K562 (cell line): Measurements from ENCODE around the gene EMC10. TPM values are rescaled to one million over a fixed set of nuclear protein-coding genes. Genes with fewer than 3 reads are reported as not detected.

ENCODE experiments used
- ATAC-seq: fragments of 200-7000 bp; cut with Tn5 transposase; 3 replicates; pipeline ENCODE4 v1.9.1; 2020; ENCODE audit warnings: moderate library complexity
- BruUV-seq: library from RNA; stranded (reverse); fragments of 400-500 nt; replicated peaks from 2 replicates; lab custom pipeline; 2021; lab: Mats Ljungman, UMichigan
- CTCF ChIA-PET: fragments of 300-600 bp; formaldehyde crosslinking; extraction: SDS; loops from one replicate; lab custom pipeline; 2021; ENCODE audit warnings: low intra/inter-chr PET ratio; lab: Yijun Ruan, JAX
- POLR2A ChIA-PET: fragments of 300-600, 350-650 bp; sonication (Branson Sonifier 250); formaldehyde crosslinking; extraction: SDS; loops from one replicate; lab custom pipeline; 2021; ENCODE audit warnings: antibody characterized with exemption, inconsistent platforms; lab: Yijun Ruan, JAX
- DNase-seq, 4 experiments: peaks; one replicate each; pipeline versions ENCODE4 v3.0.0 to v3.0.0-alpha.2; 2011 to 2018; ENCODE audit warnings: low spot score in 3 of 4, mixed read lengths in 3 of 4; ENCODE audit errors: extremely low read depth in 1 of 4
- FAIRE-seq: peaks from 2 replicates; lab custom pipeline; 2011; peaks lifted over from hg19 to GRCh38; lab: Jason Lieb, UNC
- H2AFZ ChIP-seq: 2 replicates; pipeline ENCODE4 v1.6.0; 2011; ENCODE audit warnings: low read depth, low read length, control low read depth, inconsistent platforms
- H3K27ac ChIP-seq: fragments of 200-600 bp; 3 replicates; pipeline ENCODE4 v1.8.0; 2011; ENCODE audit warnings: low read depth, mild to moderate bottlenecking, control low read depth, inconsistent platforms, low read length, moderate library complexity, mixed read lengths; ENCODE audit errors: extremely low read depth
- H3K27me3 ChIP-seq, 2 experiments: fragments of 300-600 bp in 1 of 2; 2 replicates in 1 of 2; 3 replicates in 1 of 2; pipeline versions ENCODE4 v1.6.0 to v1.8.0; 2011; ENCODE audit warnings: inconsistent platforms in 2 of 2, low read length in 2 of 2, mild to moderate bottlenecking in 1 of 2, mixed read lengths in 1 of 2, moderate library complexity in 1 of 2; ENCODE audit not compliant: control insufficient read depth in 2 of 2, insufficient read depth in 2 of 2
- H3K36me3 ChIP-seq: fragments of 300-600 bp; 3 replicates; pipeline ENCODE4 v1.8.0; 2011; ENCODE audit warnings: mild to moderate bottlenecking, low read length, inconsistent platforms; ENCODE audit not compliant: control insufficient read depth, insufficient read depth
- H3K4me1 ChIP-seq, 2 experiments: fragments of 200-600 bp in 1 of 2; replicated peaks in 1 of 2; 2 replicates in 1 of 2; 3 replicates in 1 of 2; pipeline versions ENCODE4 v1.5.1 to v1.8.0; 2011; ENCODE audit warnings: inconsistent platforms in 2 of 2, low read length in 2 of 2, mild to moderate bottlenecking in 1 of 2, mixed read lengths in 1 of 2, moderate library complexity in 1 of 2; ENCODE audit not compliant: control insufficient read depth in 2 of 2, insufficient read depth in 2 of 2
- H3K4me2 ChIP-seq: 2 replicates; pipeline ENCODE4 v1.6.1; 2011; ENCODE audit warnings: low read length, control low read depth, inconsistent platforms, mixed read lengths; ENCODE audit not compliant: insufficient read depth
- H3K4me3 ChIP-seq: fragments of 200-600 bp; sonication (generic), shearing (Covaris generic); 2 replicates; pipeline ENCODE4 v1.5.1; 2016; ENCODE audit warnings: control low read depth, inconsistent platforms
- H3K79me2 ChIP-seq: fragments of 200-600 bp; 3 replicates; pipeline ENCODE4 v1.8.0; 2011; ENCODE audit warnings: low read length, inconsistent platforms; ENCODE audit not compliant: control insufficient read depth, insufficient read depth
- H3K9ac ChIP-seq, 2 experiments: 2 replicates each; pipeline versions ENCODE4 v1.6.0 to v1.6.1; 2011; ENCODE audit warnings: low read depth in 2 of 2, low read length in 2 of 2, control low read depth in 1 of 2, inconsistent platforms in 1 of 2, mild to moderate bottlenecking in 1 of 2, mixed read lengths in 1 of 2; ENCODE audit not compliant: insufficient read depth in 1 of 2
- H3K9me1 ChIP-seq: one replicate; pipeline ENCODE4 v1.6.0; 2011; ENCODE audit warnings: inconsistent platforms, mild to moderate bottlenecking, low read length, moderate library complexity; ENCODE audit not compliant: control insufficient read depth, insufficient read depth
- H3K9me3 ChIP-seq: replicated peaks from 2 replicates; pipeline ENCODE4 v1.5.1; 2011; ENCODE audit warnings: low read depth, low read length, inconsistent platforms; ENCODE audit not compliant: control insufficient read depth, insufficient read depth
- H4K20me1 ChIP-seq: replicated peaks from 2 replicates; pipeline ENCODE4 v1.6.1; 2011; ENCODE audit warnings: low read length, inconsistent platforms, mixed read lengths; ENCODE audit not compliant: control insufficient read depth, insufficient read depth
- CHD1 ChIP-seq: fragments of 200-600 bp; sonication (generic); IDR thresholded peaks from one replicate; pipeline ENCODE4 v1.6.1; 2012; ENCODE audit warnings: mild to moderate bottlenecking, moderate library complexity, low read length, inconsistent platforms
- HNRNPLL ChIP-seq: fragments of 200-400 bp; formaldehyde crosslinking; IDR thresholded peaks from 2 replicates; pipeline ENCODE4 v1.6.1; 2017; ENCODE audit warnings: low read length, low read depth, mild to moderate bottlenecking; ENCODE audit not compliant: poor library complexity, severe bottlenecking
- POLR2AphosphoS5 ChIP-seq: IDR thresholded peaks from 2 replicates; pipeline ENCODE4 v1.6.1; 2011; ENCODE audit warnings: mild to moderate bottlenecking, low read depth, low read length, moderate library complexity; ENCODE audit not compliant: control insufficient read depth, insufficient read depth
- POU5F1 ChIP-seq: fragments of 150-350 bp; IDR thresholded peaks from 2 replicates; pipeline ENCODE4 v1.6.1; 2014; ENCODE audit warnings: borderline replicate concordance, low read length, low read depth, mild to moderate bottlenecking; ENCODE audit not compliant: partially characterized antibody
- RBM14 ChIP-seq: fragments of 200-400 bp; formaldehyde crosslinking; IDR thresholded peaks from 2 replicates; pipeline ENCODE4 v1.6.1; 2018; ENCODE audit warnings: low read depth, mild to moderate bottlenecking, low read length, moderate library complexity, borderline replicate concordance; ENCODE audit not compliant: insufficient read depth
- STAT5B ChIP-seq: fragments of 250-450 bp; sonication (Bioruptor Pico); IDR thresholded peaks from 2 replicates; pipeline ENCODE4 v1.8.0; 2021; ENCODE audit warnings: mild to moderate bottlenecking, inconsistent platforms
- TOE1 ChIP-seq, 2 experiments: fragments of 450-650 bp in 1 of 2; sonication (generic) in 1 of 2; formaldehyde crosslinking in 1 of 2; IDR thresholded peaks; 2 replicates each; pipeline versions ENCODE4 v1.7.1 to v1.8.0; 2016 to 2022; ENCODE audit warnings: borderline replicate concordance in 2 of 2, mild to moderate bottlenecking in 2 of 2, antibody characterized with exemption in 1 of 2, inconsistent platforms in 1 of 2, low read depth in 1 of 2, missing genetic modification reagents in 1 of 2, moderate library complexity in 1 of 2
- WGBS: fragments of 100-300 bp; shearing (Covaris generic); methylation state at CpG from one replicate; pipeline ENCODE4 v1.1.6; 2016; ENCODE audit warnings: low coverage, mixed read lengths; ENCODE audit not compliant: insufficient coverage; ENCODE audit errors: missing lambda C conversion rate; 5-methylcytosine and 5-hydroxymethylcytosine counted together
- in situ Hi-C: fragments of 300-500 bp; cut with MboI; formaldehyde crosslinking; loops from 4 replicates; pipeline ENCODE4 v1.15.0; 2018; ENCODE audit warnings: inconsistent platforms, mixed read lengths
- intact Hi-C: fragments of 100-400 bp; cut with micrococcal nuclease; formaldehyde crosslinking; loops from 2 replicates; pipeline ENCODE4 v1.14.2; 2022
- polyA plus RNA-seq, 8 experiments: library from polyadenylated mRNA; depleted of rRNA in 4 of 8; stranded (reverse) in 5 of 8; unstranded in 3 of 8; fragments of >200 nt; fragmentation: Nextera tagmentation in 2 of 8; fragmentation: Illumina TruSeq in 1 of 8; extraction: Ambion mirVana in 2 of 8; extraction: Trizol in 1 of 8; gene quantifications; 2 replicates each; pipeline versions ENCODE4 v1.2.1 to v1.2.3, GENCODE V29; 2011 to 2014; ENCODE audit warnings: inconsistent platforms in 1 of 8, missing spikeins in 1 of 8
- total RNA-seq, 7 experiments: library from RNA; depleted of rRNA in 6 of 7; stranded (reverse); fragments of >200 nt in 6 of 7; fragmentation: Illumina TruSeq in 2 of 7; extraction: Trizol in 2 of 7; gene quantifications; 2 replicates each; pipeline versions ENCODE4 v1.2.1 to v1.2.3, GENCODE V29; 2011 to 2021; ENCODE audit warnings: low replicate concordance in 1 of 7
- TF ChIP-seq, protein P1 (sequence below): fragments of 250-450 bp; sonication (Bioruptor Pico); IDR thresholded peaks from 2 replicates; pipeline ENCODE4 v1.5.1; 2021; ENCODE audit warnings: mild to moderate bottlenecking
- TF ChIP-seq, protein P2 (sequence below), 2 experiments: fragments of 450-650 bp; IDR thresholded peaks; 2 replicates each; pipeline ENCODE4 v1.6.1; 2016
- TF ChIP-seq, protein P3 (sequence below): fragments of 250-450 bp; sonication (Bioruptor Pico); IDR thresholded peaks from 2 replicates; pipeline ENCODE4 v1.5.0; 2021; ENCODE audit warnings: mild to moderate bottlenecking, moderate library complexity
- TF ChIP-seq, protein P4 (sequence below): fragments of 450-650 bp; formaldehyde crosslinking; IDR thresholded peaks from 2 replicates; pipeline ENCODE4 v1.4.0; 2020; ENCODE audit warnings: mild to moderate bottlenecking

Gene EMC10
- total and polyA plus RNA-seq, 9 of the 15 experiments (the other 6 are each of a cell fraction or from before 2014, with no cell fraction given) = 1.4 to 46.0 (median 13.1) TPM

DNA sequence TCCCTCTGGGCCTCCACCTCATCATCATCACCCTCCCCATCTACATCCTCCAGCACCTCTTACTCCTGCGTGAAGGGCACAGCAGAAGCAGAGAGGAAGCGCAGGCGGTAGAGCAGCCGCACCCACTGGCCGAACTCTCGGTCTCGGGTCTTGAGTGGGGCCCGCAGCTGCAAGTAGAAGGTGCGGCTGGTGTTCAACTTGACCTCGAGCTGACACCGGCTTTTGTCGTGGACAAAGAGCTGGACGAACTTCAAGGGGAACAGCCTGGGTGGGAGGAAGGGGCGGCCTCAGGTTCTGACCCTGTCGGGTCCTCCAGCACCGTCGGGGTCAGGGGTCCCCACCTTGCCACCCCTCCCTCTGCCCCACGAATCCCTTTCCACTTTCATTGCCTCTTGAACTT, 8.7 kb upstream of the EMC10 start (continued):
- no peak for TF ChIP-seq POLR2AphosphoS5
- TF ChIP-seq, protein P1, sequence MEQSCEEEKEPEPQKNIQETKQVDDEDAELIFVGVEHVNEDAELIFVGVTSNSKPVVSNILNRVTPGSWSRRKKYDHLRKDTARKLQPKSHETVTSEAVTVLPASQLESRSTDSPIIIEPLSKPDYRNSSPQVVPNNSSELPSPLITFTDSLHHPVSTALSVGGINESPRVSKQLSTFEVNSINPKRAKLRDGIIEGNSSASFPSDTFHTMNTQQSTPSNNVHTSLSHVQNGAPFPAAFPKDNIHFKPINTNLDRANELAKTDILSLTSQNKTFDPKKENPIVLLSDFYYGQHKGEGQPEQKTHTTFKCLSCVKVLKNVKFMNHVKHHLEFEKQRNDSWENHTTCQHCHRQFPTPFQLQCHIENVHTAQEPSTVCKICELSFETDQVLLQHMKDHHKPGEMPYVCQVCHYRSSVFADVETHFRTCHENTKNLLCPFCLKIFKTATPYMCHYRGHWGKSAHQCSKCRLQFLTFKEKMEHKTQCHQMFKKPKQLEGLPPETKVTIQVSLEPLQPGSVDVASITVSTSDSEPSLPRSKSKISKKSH (CRISPR knock-in tag) = no peak
- TF ChIP-seq HNRNPLL = no peak
- no peak for TF ChIP-seq POU5F1

DNA sequence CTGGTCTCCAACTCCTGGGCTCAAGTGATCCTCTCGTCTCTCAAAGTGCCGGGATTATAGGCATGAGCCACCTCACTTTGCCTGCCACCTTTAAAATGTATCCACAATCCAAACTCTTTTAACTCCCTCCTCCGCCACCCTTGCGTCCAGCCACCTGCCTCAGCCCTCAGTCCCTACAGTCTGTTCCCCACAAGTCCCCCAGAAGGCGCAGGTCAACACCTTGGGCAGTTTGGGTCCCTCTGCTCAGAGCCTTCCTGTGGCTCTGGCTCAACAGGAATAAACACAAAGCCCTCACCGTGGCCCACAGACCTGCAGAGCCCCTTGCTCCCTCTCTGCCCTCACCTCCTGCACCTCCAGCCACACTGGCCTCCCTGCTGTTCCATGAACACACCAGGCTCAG, 7.5 kb upstream of the EMC10 start:
- Histone ChIP-seq H3K4me1 (peaks cover 8 to 34% of the 10 kb centered on the region in 2 experiments; a peak in 4 of 5 replicates), H3K79me2 (no peaks in the 10 kb centered on the region), H2AFZ (no peak overlapping the region), H3K4me2 (no peak overlapping the region), H3K9me3 (no peaks in the 10 kb centered on the region; the same call in 1 of the 2 replicates), H3K27me3 (peaks cover 0 to 18% of the 10 kb centered on the region in 2 experiments; a peak in 3 of 5 replicates), H3K4me3 (no peak overlapping the region), H3K27ac (no peak overlapping the region), H3K36me3 (no peaks in the 10 kb centered on the region), H4K20me1 (no peaks in the 10 kb centered on the region), H3K9me1 (no peaks in the 10 kb centered on the region), H3K9ac (peak overlapping the region in 1 of 2 experiments; percentile 48; a peak in 1 of 4 replicates)
- FAIRE-seq (no peak), ATAC-seq (no peak), DNase-seq (no peak)
- ChIA-PET CTCF (no interaction called here), POLR2A (interaction anchor here (1.2 to 1.3 kb wide), 2 partner anchors 10 to 100 kb away, joined by 4 to 5 read pairs; no protein-coding TSS in a partner anchor)
- no TSS peak for BruUV-seq
- intact Hi-C loops (no loop called here), in situ Hi-C loops (no loop called here)
- WGBS = 33% methylated on average over 6 of the region's 6 CpGs
- TF ChIP-seq, protein P2, sequence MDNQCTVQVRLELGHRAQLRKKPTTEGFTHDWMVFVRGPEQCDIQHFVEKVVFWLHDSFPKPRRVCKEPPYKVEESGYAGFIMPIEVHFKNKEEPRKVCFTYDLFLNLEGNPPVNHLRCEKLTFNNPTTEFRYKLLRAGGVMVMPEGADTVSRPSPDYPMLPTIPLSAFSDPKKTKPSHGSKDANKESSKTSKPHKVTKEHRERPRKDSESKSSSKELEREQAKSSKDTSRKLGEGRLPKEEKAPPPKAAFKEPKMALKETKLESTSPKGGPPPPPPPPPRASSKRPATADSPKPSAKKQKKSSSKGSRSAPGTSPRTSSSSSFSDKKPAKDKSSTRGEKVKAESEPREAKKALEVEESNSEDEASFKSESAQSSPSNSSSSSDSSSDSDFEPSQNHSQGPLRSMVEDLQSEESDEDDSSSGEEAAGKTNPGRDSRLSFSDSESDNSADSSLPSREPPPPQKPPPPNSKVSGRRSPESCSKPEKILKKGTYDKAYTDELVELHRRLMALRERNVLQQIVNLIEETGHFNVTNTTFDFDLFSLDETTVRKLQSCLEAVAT (IDR thresholded peaks at IDR 0.05) = no peak
- TF ChIP-seq TOE1 (IDR thresholded peaks at IDR 0.05; ENCODE audit: borderline replicate concordance) (no peak), TOE1 (CRISPR knock-in tag; IDR thresholded peaks at IDR 0.05; ENCODE audit: borderline replicate concordance, low read depth) (no peak), CHD1 (no peak), RBM14 (no peak), STAT5B (CRISPR knock-in tag) (no peak)
- TF ChIP-seq, protein P3, sequence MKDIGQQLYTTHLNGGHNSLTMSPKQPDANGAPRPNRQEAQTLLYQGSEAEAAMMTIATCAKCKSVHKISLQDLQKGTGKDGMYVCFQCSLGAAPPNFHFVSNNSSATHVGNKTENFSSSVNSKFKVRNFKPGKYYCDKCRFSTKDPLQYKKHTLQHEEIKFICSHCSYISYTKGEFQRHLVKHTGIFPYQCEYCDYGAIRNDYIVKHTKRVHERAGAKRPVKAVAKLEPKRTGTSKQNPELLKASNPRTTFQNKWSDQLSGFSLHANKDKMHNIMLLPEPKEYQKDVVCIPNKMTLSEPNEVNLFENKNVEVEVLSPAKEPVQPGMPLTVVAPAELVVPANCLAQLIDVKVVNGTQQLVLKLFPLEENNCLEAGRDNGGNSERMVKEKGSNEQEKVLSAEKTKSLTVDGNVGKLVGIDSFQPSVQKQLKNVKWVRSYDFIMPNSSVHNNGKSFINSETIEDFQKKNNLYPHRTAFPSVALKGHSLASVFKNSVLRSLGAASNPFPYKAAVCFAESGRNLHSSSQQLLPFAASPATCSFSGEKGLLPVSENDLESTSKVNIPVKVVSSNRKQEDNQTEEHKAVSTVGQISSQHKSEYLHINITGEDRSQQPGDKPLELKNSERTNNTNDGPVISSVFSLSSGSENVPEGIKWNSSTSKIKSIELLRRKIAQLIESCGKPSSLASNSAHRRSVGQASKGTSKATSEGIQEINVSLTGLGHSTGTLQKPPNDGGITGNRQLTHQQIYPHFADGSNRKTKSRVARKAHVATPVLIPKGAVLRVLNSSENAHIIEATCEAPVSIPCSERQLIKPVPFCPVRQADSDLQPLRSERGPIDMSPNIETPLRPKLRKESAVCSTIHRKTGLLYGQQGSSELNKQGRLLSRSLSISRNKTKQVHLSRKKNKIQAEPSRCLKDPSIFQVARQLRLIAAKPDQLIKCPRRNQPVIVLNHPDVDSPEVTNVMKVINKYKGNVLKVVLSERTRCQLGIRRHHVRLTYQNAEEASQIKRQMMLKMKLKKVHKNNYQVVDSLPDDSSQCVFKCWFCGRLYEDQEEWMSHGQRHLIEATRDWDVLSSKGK (CRISPR knock-in tag) = no peak
- TF ChIP-seq, protein P4, sequence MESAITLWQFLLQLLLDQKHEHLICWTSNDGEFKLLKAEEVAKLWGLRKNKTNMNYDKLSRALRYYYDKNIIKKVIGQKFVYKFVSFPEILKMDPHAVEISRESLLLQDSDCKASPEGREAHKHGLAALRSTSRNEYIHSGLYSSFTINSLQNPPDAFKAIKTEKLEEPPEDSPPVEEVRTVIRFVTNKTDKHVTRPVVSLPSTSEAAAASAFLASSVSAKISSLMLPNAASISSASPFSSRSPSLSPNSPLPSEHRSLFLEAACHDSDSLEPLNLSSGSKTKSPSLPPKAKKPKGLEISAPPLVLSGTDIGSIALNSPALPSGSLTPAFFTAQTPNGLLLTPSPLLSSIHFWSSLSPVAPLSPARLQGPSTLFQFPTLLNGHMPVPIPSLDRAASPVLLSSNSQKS (CRISPR knock-in tag) = no peak
